Hematopoietic multipotent progenitor cell treated with erythropoietin and hydrocortisone succinate and interleukin-3 and kit ligand, for 6 days (in vitro differentiated cells): Measurements from ENCODE around the gene CPXCR1.
"Not testable (repeated sequence)": the region's sequence is repeated elsewhere in the genome, so short reads cannot be mapped to it uniquely, and the experiment has no call there.

Source experiments
- DNase-seq: peaks from one replicate; pipeline ENCODE4 v3.0.0-alpha.2; 2015

CPXCR1 gene

GRCh38 chrX:88746925-88747324 is at the start of gene CPXCR1:
Gene CPXCR1, plus strand, starts transcription at chrX:88747225. Its CDS starts 6,190 bp downstream, at chrX:88753415.
- no peak for DNase-seq

- DNase-seq, result no peak
Measured at GRCh38 chrX:88735835-88736234, 11.2 kb upstream of the CPXCR1 start.

GRCh38 chrX:88746215-88746614 is 810 bp upstream of the CPXCR1 start:
- DNase-seq, result not testable (repeated sequence)

GRCh38 chrX:88752339-88752738 is 5.3 kb downstream of the CPXCR1 start:
- not testable (repeated sequence) for DNase-seq

GRCh38 chrX:88789825-88790224 is 42.8 kb downstream of the CPXCR1 start:
- no peak for DNase-seq
